ENCODE data around the gene ACTR8. TPM values are rescaled to one million over a fixed set of nuclear protein-coding genes. Genes with fewer than 3 reads are reported as not detected.

ACTR8 gene
- total and polyA plus RNA-seq, 2 experiments from 2014 or later: 23.0 to 33.0 TPM

- no peak for DNase-seq
- no peaks in the 10 kb centered on the region for H3K36me3 ChIP-seq (ENCODE audit: low read depth)
- no peak overlapping the region for H3K9ac ChIP-seq
- no peaks in the 10 kb centered on the region for H3K9me2 ChIP-seq (ENCODE audit: insufficient read depth)
- no peak overlapping the region for H3K4me2 ChIP-seq (ENCODE audit: unreplicated experiment)
- TF ChIP-seq EZH2 (IDR thresholded peaks at IDR 0.05; ENCODE audit: insufficient read depth, poor library complexity, severe bottlenecking) (no peak), EZH2phosphoT487 (IDR thresholded peaks at IDR 0.05; ENCODE audit: insufficient read depth, low read depth) (no peak)
- H3K4me3 ChIP-seq: no peak overlapping the region
- no peaks in the 10 kb centered on the region for H3K27me3 ChIP-seq (replicated peaks; ENCODE audit: insufficient read depth)
- no peaks in the 10 kb centered on the region for H3K9me3 ChIP-seq (ENCODE audit: low read depth)
- H4K20me1 ChIP-seq (ENCODE audit: insufficient read depth): no peaks in the 10 kb centered on the region
- in situ Hi-C loops (cut with MboI): no loop called here
- H3K27ac ChIP-seq: no peak overlapping the region
- no peaks in the 10 kb centered on the region for H3K79me2 ChIP-seq (ENCODE audit: insufficient read depth)
- H3K4me1 ChIP-seq (ENCODE audit: insufficient read depth): no peaks in the 10 kb centered on the region
- WGBS, 2 experiments (ENCODE audit: low coverage in 1 of 2, low lambda C conversion rate in 2 of 2, missing lambda C conversion rate in 2 of 2): 32 to 43% methylated on average over 10 of the region's 10 CpGs
- no peak overlapping the region for H2AFZ ChIP-seq
- no peaks in the 10 kb centered on the region for H3F3A ChIP-seq (ENCODE audit: insufficient read depth)
Measured at GRCh38 chr3:53823956-53824657, 57.8 kb downstream of the ACTR8 start.

- H4K20me1 ChIP-seq (ENCODE audit: insufficient read depth): no peaks in the 10 kb centered on the region
- 91 to 92% methylated on average over 59 to 67 of the region's 67 CpGs for WGBS, 2 experiments (ENCODE audit: low coverage in 1 of 2, low lambda C conversion rate in 2 of 2, missing lambda C conversion rate in 2 of 2)
- in situ Hi-C loops (cut with MboI): no loop called here
Measured at GRCh38 chr3:53823026-53823955, 58.7 kb downstream of the ACTR8 start.

GRCh38 chr3:53822331-53822741 lies 59.6 kb downstream of the ACTR8 start:
- Histone ChIP-seq H3K9ac (no peak overlapping the region), H3K27ac (no peak overlapping the region), H3K27me3 (replicated peaks; ENCODE audit: insufficient read depth) (no peaks in the 10 kb centered on the region), H4K20me1 (ENCODE audit: insufficient read depth) (no peaks in the 10 kb centered on the region), H3K4me2 (ENCODE audit: unreplicated experiment) (no peak overlapping the region), H3K4me3 (no peak overlapping the region), H3K79me2 (ENCODE audit: insufficient read depth) (no peaks in the 10 kb centered on the region), H3F3A (ENCODE audit: insufficient read depth) (no peaks in the 10 kb centered on the region), H3K4me1 (ENCODE audit: insufficient read depth) (no peaks in the 10 kb centered on the region), H3K9me2 (ENCODE audit: insufficient read depth) (no peaks in the 10 kb centered on the region), H3K9me3 (ENCODE audit: low read depth) (no peaks in the 10 kb centered on the region), H3K36me3 (ENCODE audit: low read depth) (no peaks in the 10 kb centered on the region), H2AFZ (no peak overlapping the region)
- no peak for DNase-seq
- in situ Hi-C loops (cut with MboI): no loop called here
- no peak for TF ChIP-seq EZH2phosphoT487 (IDR thresholded peaks at IDR 0.05; ENCODE audit: insufficient read depth, low read depth)
- no peak for TF ChIP-seq EZH2 (IDR thresholded peaks at IDR 0.05; ENCODE audit: insufficient read depth, poor library complexity, severe bottlenecking)
- WGBS, 2 experiments (ENCODE audit: low coverage in 1 of 2, low lambda C conversion rate in 2 of 2, missing lambda C conversion rate in 2 of 2): 76 to 82% methylated on average over 14 of the region's 14 CpGs

More at GRCh38 chr3:53823026-53823955, 58.7 kb downstream of the ACTR8 start:
- H3K9ac ChIP-seq: no peak overlapping the region
- H3K79me2 ChIP-seq (ENCODE audit: insufficient read depth): no peaks in the 10 kb centered on the region
- no peaks in the 10 kb centered on the region for H3K27me3 ChIP-seq (replicated peaks; ENCODE audit: insufficient read depth)
- H3K4me3 ChIP-seq: no peak overlapping the region
- H3K4me2 ChIP-seq (ENCODE audit: unreplicated experiment): no peak overlapping the region
- no peaks in the 10 kb centered on the region for H3K36me3 ChIP-seq (ENCODE audit: low read depth)
- no peak overlapping the region for H3K27ac ChIP-seq
- H3K4me1 ChIP-seq (ENCODE audit: insufficient read depth): no peaks in the 10 kb centered on the region
- no peaks in the 10 kb centered on the region for H3K9me3 ChIP-seq (ENCODE audit: low read depth)
- no peaks in the 10 kb centered on the region for H3K9me2 ChIP-seq (ENCODE audit: insufficient read depth)
- DNase-seq: no peak
- TF ChIP-seq EZH2 (IDR thresholded peaks at IDR 0.05; ENCODE audit: insufficient read depth, poor library complexity, severe bottlenecking): no peak
- no peak for TF ChIP-seq EZH2phosphoT487 (IDR thresholded peaks at IDR 0.05; ENCODE audit: insufficient read depth, low read depth)
- no peaks in the 10 kb centered on the region for H3F3A ChIP-seq (ENCODE audit: insufficient read depth)
- H2AFZ ChIP-seq: no peak overlapping the region

- Histone ChIP-seq H3K79me2 (ENCODE audit: insufficient read depth) (no peaks in the 10 kb centered on the region), H3K9me3 (ENCODE audit: low read depth) (no peaks in the 10 kb centered on the region), H2AFZ (no peak overlapping the region), H3K27ac (no peak overlapping the region), H3K4me3 (no peak overlapping the region), H3K4me1 (ENCODE audit: insufficient read depth) (no peaks in the 10 kb centered on the region), H3F3A (ENCODE audit: insufficient read depth) (no peaks in the 10 kb centered on the region), H3K27me3 (replicated peaks; ENCODE audit: insufficient read depth) (no peaks in the 10 kb centered on the region), H3K9me2 (ENCODE audit: insufficient read depth) (no peaks in the 10 kb centered on the region), H3K4me2 (ENCODE audit: unreplicated experiment) (no peak overlapping the region), H4K20me1 (ENCODE audit: insufficient read depth) (no peaks in the 10 kb centered on the region), H3K36me3 (ENCODE audit: low read depth) (no peaks in the 10 kb centered on the region), H3K9ac (no peak overlapping the region)
- TF ChIP-seq EZH2 (IDR thresholded peaks at IDR 0.05; ENCODE audit: insufficient read depth, poor library complexity, severe bottlenecking) (no peak), EZH2phosphoT487 (IDR thresholded peaks at IDR 0.05; ENCODE audit: insufficient read depth, low read depth) (no peak)
- peak; percentile 65 for DNase-seq
- WGBS, 2 experiments (ENCODE audit: low coverage in 1 of 2, low lambda C conversion rate in 2 of 2, missing lambda C conversion rate in 2 of 2): 43 to 44% methylated on average over 5 of the region's 5 CpGs
- in situ Hi-C loops (cut with MboI): no loop called here
Measured at GRCh38 chr3:53821631-53822121, 60.3 kb downstream of the ACTR8 start.

All from GM23248 (cell line).